Retinal pigment epithelial cell (primary cell): Measurements from ENCODE around the gene CHD1.
A peak's percentile ranks its signal among the peaks of the same experiment; 100 is the strongest.

Experiments used
- DNase-seq: peaks from one replicate; pipeline ENCODE4 v3.0.0-alpha.2; 2010; ENCODE audit warnings: low read depth
- H3K4me3 ChIP-seq: 2 replicates; pipeline ENCODE4 v1.5.1; 2011; ENCODE audit warnings: mild to moderate bottlenecking, low read length, control low read depth, moderate library complexity
- TF ChIP-seq, protein P1 (sequence below): conservative IDR thresholded peaks from 2 replicates; pipeline ENCODE4 v1.5.1; 2011; ENCODE audit warnings: low read depth, low read length, control low read depth, inconsistent platforms

The CHD1 gene

DNA sequence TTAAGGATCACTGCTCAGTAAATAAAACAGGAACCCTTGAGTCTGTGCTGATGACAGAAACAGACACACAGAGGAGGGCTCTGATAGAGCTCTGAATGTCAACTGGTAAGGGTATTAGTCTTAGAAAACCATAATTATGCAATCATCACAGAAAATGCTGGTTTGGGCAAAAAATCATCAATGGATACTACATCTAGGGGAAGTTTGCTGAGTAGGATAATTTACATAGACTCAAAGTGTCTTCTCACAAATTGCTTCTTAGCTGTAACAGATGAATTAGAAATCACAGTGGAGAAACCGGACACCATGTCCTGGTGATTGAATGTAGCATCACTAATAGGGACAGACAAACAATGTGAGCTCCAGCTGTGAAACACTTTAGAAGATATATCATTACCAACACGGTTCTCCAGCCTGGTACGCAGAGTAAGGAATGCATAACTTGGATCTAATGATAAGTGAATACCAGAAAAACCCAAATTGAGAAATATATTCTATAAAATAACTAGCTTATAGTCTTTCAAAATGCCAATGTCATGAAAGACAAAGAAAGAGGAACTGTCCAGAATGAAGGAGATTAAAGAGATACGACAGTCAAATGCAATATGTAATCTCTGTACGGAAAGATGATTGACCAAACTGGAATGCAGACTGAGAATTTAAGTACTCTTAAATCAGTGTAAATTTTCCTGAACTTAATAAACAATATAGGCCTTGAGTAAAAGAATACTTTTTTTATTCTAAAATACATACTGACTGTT, 17.3 kb downstream of the CHD1 start:
- no peak for DNase-seq
- H3K4me3 ChIP-seq = no peak overlapping the region
- TF ChIP-seq, protein P1, sequence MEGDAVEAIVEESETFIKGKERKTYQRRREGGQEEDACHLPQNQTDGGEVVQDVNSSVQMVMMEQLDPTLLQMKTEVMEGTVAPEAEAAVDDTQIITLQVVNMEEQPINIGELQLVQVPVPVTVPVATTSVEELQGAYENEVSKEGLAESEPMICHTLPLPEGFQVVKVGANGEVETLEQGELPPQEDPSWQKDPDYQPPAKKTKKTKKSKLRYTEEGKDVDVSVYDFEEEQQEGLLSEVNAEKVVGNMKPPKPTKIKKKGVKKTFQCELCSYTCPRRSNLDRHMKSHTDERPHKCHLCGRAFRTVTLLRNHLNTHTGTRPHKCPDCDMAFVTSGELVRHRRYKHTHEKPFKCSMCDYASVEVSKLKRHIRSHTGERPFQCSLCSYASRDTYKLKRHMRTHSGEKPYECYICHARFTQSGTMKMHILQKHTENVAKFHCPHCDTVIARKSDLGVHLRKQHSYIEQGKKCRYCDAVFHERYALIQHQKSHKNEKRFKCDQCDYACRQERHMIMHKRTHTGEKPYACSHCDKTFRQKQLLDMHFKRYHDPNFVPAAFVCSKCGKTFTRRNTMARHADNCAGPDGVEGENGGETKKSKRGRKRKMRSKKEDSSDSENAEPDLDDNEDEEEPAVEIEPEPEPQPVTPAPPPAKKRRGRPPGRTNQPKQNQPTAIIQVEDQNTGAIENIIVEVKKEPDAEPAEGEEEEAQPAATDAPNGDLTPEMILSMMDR = no peak

DNA sequence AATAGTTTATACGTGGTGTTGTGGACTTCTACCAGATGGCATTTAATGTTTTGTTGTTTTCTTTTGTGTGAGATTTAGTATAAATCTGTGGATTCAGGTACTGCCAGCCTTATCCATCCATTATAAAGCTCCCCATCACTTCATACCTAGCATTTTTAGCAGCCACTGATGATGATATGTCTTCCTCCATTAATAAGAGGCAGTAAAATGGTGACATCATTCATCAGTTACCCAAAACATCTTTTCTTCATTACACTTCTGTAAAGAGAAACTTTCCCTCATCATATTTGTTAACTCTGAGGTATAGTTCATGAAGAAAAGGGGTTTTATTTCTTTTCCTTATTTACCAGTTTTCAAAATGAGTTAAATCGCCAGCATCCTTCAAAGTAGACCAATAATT, 19.4 kb downstream of the CHD1 start:
- no peak overlapping the region for H3K4me3 ChIP-seq
- no peak for DNase-seq
- TF ChIP-seq, protein P1 = no peak

DNA sequence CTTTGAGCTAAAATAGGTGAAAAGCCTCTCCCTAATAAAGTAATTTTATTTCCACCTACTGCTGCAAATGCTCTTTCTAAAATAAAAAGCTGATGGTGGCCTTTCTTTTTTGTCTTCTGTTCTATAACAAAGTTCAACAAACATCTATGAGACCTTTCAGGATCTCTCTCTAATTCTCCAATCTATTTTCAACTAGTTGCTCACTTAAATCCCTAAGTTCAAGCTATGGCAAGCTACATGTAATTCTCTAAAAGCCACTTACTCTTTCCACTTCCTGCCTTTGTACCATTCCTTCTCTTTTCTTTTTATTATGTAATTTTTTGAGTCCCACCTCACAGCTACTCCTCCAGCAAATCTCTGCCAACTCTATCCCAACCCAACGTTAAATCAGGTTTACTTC, 20.9 kb downstream of the CHD1 start:
- no peak overlapping the region for H3K4me3 ChIP-seq
- TF ChIP-seq, protein P1 = no peak
- DNase-seq = no peak

DNA sequence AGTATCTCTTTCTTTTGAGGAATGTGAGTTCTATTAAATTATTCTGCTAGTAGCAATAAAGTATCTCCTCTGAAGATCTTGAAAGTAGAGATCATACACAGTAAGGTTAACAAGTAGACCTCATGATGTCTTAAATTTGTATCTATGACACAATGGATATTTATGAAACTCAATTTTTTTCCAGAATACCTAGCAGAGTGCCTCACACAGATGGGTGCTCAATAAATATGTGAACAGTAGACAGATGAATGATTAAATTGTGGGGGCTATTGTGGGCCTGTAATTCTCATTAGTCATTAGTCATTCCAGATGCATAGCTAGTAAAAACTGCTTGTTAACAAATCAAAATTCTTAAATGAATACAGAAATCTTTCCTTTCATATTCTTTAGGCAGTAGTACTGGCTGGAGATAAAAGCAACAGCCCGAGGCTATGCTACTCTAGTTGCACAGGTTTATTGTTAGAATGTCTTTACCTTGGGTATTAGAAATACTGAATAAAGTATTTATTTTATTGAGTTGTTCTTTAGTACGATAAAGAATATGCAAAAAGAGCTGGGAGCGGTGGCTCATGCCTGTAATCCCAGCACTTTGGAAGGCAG, 22.0 kb downstream of the CHD1 start:
- no peak overlapping the region for H3K4me3 ChIP-seq
- DNase-seq = no peak
- TF ChIP-seq, protein P1 = no peak

DNA sequence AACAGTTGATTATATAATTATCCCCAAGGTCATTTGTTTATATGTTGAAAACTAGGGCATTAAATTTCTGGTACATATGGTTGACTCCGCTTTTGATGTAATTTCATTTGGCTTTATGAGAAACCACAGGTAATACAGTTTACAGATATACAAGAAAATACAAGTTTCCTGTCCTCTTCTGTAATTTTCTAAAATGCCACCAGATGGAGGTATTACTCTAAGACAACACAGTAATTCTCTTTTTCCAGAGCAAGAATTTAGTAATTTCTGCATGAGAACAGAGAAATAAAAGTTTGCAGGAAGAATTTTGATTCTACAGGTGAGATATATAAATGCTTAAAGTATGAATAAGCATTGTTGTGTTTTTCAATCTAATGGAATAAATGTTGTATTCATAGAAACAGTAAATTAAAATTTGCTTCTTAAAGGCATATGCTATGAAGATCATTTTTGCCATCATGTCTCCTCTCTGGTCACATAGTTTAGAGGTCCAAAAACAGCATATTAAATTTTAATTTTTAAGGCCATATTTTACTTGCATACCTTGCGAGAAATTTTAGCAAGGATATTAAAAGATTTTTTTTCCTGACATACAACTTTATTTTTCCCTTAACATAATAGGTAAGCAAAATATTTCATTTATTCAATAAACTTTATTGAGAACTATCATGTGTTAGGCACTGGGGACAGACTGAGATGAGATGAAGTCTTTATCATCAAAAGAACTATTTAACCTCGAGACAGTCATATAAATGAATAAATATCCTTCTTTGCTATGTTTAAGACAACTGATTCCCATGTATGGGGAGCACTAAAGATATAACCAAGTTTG, 22.7 kb downstream of the CHD1 start:
- no peak for DNase-seq
- no peak overlapping the region for H3K4me3 ChIP-seq
- TF ChIP-seq, protein P1 = peak; percentile 52

DNA sequence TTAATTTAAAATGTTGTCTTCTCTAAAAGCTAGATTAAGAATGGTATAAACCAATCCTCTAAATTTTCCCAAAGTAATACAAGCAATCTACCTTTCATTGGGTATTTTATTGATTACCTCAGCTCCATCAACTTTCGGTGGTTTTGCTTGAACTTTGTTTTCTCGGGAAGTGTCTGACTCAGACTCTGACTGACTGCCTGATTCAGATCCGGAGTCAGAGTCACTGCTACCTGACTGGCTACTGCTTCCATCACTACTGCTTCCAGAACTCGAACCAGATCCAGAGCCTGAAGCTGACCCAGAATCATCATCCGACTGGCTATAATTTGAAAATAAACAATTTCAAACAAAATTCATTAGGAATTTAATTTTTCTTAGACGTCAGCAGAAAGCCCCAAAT, 24.0 kb downstream of the CHD1 start:
- TF ChIP-seq, protein P1 = no peak
- DNase-seq = no peak
- H3K4me3 ChIP-seq = no peak overlapping the region
